OCI-M2 (cell line): ENCODE measurements around the gene BRD4.

Experiments
- DNase-seq: peaks from one replicate; lab custom pipeline; 2025; ENCODE audit not compliant: unreplicated experiment; lab: John Stamatoyannopoulos, UW

The BRD4 gene

DNA sequence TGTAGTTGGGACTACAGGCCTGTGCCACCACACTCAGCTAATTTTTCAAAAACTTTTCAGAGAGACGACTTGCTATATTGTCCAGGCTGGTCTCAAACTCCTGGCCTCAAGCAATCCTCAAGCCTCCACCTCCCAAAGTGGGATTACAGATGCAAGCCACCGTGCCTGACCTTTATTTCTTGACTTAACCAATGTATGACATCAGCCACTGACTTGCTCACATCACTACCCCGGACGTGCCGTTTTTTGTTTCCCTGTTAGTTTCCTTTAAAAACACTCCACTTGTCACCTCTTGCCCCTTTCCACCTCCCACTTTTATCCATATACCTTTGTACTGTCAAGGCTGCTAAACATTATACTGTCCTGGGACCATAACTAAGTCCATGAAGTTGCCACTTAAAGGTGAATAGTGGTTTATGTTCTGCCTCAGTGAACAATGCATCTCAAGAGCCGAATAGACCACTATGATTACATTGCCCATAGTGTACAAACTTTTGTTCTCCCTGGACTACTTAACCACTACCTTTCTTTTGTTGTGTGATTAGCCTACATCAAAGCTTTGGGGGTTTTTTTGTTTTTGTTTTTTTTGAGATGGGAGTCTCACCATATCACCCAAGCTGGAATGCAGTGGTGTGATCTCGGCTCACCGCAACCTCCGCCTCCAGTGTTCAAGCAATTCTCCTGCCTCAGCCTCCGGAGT is 97.8 kb downstream of the BRD4 start:
- DNase-seq, result no peak

DNA sequence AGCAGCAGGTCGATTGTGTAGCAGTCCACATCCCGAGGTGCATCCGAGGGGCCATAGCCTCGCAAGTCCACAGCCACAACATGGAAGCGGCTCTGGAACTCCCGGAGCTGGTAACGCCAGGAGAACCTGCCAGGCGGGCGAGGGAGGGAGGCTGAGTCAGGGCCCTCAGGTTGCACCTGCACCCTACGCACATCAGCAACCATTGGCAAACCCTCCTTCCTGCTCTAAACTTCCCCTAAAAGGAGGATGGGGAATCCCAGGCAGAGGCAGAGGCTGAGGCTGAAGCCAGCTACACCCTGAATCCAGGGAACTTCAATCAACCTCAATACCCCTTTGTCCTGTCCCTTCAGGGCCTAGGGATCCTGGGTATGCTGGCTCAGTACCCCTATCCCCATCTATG is 101.1 kb downstream of the BRD4 start:
- no peak for DNase-seq

GRCh38 chr19:15227261-15227660 is 105.1 kb downstream of the BRD4 start:
- no peak for DNase-seq

DNA sequence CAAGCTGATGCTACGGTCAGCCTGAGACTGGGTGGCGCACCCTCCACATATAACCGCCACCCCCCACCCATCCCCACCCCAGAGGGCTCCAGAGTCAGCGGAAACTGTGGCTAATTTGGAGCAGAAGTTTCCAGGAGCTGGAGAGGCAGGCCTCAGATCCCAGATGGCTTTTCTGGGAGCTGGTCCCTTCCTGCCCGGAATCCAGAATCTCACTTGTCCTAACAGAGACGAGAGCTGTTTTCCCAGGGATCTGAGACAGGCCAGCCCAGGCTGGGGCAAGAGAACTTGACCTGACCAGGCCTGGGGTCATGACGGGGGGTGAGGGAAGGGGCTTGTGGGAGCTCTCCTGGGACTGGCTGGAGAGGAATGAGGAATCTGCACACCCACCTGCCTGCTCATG is 106.6 kb downstream of the BRD4 start:
- DNase-seq, result no peak

DNA sequence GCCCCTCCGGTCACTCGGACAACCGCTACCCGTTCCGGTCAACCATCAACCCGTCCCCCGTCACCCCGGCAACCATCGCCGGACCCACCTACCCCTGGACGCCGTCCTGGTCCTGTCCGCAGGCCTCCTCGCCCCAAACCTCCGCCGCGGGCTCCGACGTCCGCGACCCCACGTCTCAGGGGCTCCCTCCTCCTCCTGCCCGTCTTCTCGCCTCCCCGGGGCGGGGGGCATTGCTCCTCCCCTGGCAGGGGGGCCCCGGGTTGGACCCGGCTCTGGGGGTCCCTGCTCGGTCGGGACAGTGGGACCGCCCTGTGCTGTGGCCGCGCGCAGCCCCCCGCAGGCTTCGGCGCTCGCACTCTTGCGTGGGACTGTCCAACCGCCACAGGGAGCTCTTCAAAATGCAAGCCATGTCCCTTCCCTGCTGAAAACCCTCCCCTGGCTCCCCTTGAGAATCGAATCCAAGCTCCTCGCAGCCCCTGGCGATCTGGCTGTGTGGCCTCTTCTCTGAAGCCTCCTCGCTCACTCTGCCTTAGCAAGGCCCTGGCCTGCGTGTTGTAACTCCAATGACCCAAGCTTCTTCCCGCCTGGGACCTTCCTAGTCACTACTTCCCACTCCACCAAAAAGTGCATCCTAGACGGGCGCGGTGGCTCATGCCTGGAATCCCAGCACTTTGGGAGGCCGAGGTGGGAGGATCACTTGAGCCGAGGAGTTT is 108.5 kb downstream of the BRD4 start:
- no peak for DNase-seq

GRCh38 chr19:15222738-15223648 is 109.3 kb downstream of the BRD4 start:
- peak; percentile 48 for DNase-seq

DNA sequence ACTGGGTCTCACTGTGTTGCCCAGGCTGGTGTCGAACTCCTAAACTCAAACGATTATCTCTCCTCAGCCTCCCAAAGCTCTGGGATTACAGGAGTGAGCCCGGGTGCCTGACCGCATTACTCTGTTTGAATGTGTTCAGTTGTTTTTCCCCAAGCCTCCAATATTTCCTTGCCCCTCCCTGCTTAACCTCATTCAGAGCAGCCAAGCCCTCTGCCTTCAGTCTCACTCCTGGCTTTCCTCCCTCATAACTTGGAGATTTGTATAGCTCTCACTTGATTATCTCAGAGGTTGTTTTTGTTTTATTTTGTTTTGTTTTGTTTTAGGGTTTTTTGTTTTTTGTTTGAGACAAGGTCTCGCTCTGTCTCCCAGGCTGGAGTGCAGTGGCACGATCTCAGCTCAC is 111.5 kb downstream of the BRD4 start:
- no peak for DNase-seq

DNA sequence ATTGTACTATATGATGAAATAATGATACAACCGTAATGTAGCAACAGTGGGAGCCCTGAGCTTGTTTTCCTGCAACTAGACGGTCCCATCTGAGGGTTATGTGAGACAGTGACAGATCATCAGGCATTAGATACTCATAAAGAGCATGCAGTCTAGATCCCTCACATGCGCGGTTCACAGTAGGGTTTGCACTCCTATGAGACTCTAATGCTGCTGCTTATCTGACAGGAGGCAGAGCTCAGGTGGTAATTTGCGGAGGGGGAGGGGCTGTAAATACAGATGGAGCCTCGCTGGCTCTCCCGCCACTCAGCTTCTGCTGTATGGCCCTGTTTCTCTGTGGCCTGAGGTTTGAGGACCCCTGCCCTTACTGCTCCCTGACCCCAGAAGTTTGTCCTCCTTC is 113.8 kb downstream of the BRD4 start:
- DNase-seq, result no peak

DNA sequence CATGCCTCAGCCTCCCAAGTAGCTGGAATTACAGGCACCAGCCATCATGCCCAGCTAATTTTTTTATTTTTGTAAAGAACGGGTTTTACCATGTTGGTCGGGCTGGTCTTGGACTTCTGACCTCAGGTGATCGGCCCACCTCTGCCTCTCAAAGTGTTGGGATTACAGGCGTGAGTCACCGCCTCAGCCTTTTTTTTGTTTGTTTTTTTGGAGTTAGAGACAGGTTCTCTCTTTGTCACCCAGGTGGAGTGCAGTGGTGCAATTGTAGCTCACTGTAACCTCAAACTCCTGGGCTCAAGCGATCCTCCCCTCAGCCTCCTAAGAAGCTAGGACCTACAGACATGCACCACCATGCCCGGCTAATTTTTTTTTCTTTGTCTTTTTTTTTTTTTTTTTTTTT is 116.0 kb downstream of the BRD4 start:
- DNase-seq, result no peak

- no peak for DNase-seq
Measured at GRCh38 chr19:15213715-15214381, 118.5 kb downstream of the BRD4 start.

- DNase-seq, result no peak
Measured at GRCh38 chr19:15212711-15213110, 119.6 kb downstream of the BRD4 start.

GRCh38 chr19:15210323-15210781 is 122.0 kb downstream of the BRD4 start:
- no peak for DNase-seq

DNA sequence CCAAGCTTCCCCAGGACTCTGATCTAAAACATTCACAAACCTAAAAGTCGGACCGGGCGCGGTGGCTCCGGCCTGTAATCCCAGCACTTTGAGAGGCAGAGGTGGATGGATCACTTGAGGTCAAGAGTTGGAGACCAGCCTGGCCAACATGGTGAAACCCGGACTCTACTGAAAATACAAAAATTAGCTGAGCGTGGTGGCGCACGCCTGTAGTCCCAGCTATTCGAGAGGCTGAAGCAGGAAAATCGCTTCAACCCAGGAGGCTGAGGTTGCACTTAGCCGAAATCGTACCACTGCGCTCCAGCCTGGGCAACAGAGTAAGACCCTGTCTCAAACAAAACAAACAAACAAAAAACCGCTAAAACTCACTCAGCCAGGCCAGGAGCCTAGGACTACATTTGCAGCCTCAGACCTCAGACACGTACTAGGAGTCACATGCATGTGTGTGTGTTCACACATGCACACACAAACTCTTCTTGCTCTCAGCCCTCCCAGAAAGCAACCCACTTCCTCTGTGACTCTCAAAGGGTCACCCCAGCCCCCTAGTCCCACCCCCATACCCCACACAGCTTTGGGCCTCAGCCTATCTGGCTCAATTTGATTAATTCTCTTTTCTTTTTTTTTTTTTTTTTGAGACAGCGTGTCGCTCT is 130.8 kb downstream of the BRD4 start:
- no peak for DNase-seq

GRCh38 chr19:15200553-15201364 is 131.6 kb downstream of the BRD4 start, which contains the start of gene NOTCH3:
Gene NOTCH3 (minus strand): TSS chr19:15200995. CDS start chr19:15200905, 90 bp downstream.
- no peak for DNase-seq

- DNase-seq, result peak; percentile 27
Measured at GRCh38 chr19:15199661-15200552, 132.4 kb downstream of the BRD4 start.

DNA sequence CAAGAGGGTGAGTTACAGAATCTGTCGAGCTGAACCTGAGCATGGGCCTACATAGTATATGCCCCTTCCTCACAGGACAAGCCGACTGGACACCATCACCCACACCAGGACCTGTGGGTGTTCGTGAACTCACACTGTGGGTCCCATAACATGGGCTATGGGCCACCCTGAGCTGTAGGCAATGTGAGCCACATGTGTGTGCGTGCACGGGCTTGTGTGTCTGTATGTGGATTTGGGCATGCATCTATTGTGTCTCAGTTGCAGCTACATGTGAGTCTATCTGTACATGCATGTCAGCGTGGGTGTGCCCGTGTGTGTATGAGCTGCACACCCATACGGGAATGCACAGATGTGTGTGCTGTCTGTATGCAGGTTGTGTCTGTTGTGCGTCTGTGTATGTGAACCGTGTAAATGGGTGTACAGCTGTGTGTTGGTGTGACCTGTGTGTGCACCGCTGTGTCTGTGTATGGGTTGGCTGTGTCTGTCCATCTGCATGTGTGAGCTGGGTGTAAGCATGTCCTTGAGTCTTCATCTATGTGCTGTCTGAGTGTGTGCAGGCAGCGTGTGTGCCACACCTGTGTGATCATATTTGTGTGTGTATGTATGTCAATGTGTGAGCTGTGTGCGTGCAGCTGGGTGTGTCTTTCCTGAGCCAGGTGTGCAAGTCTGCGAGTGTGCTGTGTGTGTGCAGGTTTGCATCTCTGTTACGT is 133.2 kb downstream of the BRD4 start:
- DNase-seq, result no peak

DNA sequence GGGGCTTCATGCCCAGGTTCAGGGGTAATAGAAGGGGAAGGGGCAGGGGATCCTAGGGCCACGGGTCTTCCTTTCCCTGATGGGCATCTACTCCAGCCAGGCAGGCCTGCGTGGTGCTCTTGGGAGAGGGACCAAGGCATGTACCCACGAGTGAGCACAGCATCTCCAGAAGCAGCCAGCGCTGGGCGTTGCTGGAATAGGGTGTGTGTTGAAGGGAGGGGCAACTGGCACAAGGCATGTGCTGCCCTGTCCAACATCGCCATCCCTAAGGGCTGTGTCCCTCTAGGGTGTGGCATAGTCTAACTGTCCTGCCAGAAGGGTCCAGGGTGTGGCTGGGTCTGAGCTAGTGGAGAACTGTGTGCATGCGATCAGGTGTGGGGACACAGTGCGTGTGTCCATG is 134.4 kb downstream of the BRD4 start:
- no peak for DNase-seq
